ENCODE measurements around the gene HBB.
"Not testable (repeated sequence)": the region's sequence is repeated elsewhere in the genome, so short reads cannot be mapped to it uniquely, and the experiment has no call there.

Gene HBB

DNA sequence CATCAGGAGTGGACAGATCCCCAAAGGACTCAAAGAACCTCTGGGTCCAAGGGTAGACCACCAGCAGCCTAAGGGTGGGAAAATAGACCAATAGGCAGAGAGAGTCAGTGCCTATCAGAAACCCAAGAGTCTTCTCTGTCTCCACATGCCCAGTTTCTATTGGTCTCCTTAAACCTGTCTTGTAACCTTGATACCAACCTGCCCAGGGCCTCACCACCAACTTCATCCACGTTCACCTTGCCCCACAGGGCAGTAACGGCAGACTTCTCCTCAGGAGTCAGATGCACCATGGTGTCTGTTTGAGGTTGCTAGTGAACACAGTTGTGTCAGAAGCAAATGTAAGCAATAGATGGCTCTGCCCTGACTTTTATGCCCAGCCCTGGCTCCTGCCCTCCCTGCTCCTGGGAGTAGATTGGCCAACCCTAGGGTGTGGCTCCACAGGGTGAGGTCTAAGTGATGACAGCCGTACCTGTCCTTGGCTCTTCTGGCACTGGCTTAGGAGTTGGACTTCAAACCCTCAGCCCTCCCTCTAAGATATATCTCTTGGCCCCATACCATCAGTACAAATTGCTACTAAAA, at the start of gene HBB:
TSS of gene HBB (minus strand) at position 340 of the 579 bp plus-strand sequence. CDS start at position 290, 50 bp downstream.
- no peak for DNase-seq (ENCODE audit: low read depth in 2 of 2)

DNA sequence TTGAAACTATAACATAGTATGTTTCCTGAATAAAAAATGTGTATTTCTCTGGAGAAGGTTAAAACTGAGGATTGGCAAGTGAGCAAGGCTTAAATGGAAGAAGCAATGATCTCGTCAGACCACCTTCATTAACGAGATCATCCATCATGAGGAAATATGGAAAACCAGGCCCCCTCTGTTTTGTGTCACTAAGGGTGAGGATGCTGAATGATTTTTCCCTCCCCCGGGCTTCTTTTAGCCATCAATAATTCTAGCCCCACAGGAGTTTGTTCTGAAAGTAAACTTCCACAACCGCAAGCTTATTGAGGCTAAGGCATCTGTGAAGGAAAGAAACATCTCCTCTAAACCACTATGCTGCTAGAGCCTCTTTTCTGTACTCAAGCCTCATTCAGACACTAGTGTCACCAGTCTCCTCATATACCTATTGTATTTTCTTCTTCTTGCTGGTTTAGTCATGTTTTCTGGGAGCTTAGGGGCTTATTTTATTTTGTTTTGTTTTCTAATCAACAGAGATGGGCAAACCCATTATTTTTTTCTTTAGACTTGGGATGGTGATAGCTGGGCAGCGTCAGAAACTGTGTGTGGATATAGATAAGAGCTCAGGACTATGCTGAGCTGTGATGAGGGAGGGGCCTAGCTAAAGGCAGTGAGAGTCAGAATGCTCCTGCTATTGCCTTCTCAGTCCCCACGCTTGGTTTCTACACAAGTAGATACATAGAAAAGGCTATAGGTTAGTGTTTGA, 48.7 kb upstream of the HBB start:
- DNase-seq (ENCODE audit: low read depth in 2 of 2): no peak

DNA sequence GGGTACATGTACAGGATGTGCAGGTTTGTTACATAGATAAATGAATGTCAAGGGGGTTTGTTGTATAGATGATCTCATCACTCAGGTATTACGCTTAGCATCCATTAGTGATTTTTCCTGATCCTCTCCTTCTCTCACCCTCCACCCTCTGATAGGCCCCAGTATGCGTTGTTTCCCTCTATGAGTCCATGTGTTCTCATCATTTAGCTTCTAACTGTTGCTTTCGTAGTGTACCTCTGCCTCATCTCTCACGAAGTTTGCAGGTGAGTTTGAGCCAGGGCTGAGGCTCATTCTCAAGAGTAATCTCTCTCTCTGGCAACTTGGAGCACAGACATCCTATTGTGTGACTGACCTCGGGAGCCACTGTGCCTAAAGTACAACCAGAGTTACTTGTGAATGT, 47.5 kb upstream of the HBB start:
- DNase-seq (ENCODE audit: low read depth in 2 of 2): no peak

DNA sequence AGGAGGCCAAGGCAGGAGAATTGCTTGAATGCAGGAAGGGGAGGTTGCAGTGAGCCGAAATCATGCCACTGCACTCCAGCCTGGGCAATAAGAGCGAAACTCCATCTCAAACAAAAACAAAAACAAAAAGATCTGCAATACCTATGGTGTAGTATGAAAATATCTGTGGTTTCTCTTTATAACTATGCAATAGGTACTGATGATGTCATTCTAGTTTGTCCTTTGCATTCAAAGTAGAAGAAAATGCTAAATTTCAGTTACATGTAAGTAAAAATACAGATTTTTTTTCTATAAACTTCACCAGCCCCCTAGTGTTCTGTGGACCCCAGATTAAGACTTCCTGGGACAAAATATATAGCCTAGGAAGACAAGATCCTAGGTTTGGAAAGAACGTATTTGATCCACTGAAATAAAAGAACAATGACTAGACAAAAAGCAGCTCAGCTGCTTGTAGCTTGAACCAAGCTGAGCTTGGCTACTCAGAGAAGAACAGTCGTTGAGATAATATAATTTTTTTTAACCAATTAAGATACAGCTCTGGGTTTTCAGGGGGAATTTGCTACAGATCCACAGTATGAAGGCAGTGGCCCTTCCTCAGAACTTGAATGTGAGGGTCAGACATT, 45.6 kb upstream of the HBB start:
- no peak for DNase-seq (ENCODE audit: low read depth in 2 of 2)

DNA sequence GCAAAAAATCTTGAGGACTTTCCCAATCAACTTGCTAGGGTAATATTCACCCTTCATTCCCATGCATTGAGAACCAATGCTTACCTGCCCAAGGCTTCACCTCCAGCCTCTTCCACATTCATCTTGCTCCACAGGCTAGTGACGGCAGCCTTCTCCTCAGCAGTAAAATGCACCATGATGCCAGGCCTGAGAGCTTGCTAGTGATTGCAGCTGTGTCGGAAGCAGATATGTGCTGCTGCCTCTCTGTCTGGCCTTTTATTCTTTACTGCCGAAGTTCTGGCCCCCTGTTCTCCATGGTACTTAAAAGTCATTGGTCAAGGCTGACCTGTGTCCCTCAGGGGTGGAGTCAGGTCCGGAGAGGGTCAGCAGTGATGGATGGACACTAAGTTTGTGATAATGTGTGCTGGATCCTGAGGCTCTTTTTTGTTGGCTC, 42.9 kb upstream of the HBB start, which contains the start of gene HBE1:
TSS of gene HBE1 (minus strand) at position 231 of the 433 bp plus-strand sequence. CDS start at position 176, 55 bp downstream.
- DNase-seq (ENCODE audit: low read depth in 2 of 2): no peak

DNA sequence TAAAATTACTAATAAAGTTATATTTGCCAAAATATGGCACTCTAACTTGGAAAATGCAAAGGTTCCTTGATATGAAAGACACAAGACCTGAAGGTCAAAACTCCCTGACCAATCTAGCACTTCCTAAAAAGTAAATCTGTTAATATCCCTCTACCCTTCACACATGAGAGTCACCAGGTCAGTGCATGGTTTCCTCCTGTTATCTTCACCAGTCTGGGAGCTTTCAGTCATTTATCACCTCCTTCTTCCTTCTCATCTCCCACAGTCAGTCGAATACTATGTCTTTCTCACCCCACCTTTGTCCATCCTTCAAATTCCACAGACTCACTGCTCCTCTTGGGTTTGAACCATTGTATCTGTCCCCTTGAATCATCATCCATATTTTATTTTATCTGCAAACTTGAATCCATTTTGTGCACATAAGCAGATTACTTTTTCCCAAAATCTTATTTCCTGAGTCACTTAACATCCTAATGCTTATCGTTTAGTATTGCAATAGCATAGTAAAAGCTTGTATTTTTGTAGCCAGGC, 40.2 kb upstream of the HBB start:
- no peak for DNase-seq (ENCODE audit: low read depth in 2 of 2)

DNA sequence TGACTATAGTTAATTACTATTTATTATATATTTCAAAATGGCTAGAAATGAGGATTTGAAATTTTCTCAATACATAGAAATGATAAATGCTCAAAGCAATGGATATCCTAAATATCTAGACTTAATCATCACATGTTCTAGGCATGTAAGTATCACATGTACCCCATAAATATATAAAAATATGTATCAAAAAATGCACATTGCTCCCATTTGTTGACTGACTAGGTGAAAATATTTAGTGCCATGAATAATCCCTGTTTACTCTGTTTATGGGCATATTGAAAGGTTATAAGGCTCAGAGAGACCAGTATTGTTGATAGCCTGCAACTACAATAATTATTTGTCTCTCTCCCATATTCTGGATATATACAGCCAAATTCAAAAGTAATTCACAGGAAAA, 39.7 kb upstream of the HBB start:
- no peak for DNase-seq (ENCODE audit: low read depth in 2 of 2)

DNA sequence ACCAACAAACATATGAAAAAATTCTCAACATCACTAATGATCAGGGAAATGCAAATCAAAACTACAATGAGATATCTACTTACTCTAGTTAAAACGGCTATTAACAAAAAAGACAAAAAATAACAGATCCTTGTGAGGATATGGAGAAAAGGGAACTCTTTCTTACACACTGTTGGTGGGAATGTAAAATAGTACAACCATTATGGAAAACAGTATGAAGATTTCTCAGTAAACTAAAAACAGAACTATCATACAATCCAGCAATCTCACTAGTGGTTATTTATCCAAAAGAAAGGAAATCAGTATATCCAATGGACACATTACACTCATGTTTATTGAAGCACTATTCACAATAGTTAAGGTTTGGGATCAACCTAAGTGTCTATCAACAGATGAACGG, 39.0 kb upstream of the HBB start:
- DNase-seq (ENCODE audit: low read depth in 2 of 2): no peak

DNA sequence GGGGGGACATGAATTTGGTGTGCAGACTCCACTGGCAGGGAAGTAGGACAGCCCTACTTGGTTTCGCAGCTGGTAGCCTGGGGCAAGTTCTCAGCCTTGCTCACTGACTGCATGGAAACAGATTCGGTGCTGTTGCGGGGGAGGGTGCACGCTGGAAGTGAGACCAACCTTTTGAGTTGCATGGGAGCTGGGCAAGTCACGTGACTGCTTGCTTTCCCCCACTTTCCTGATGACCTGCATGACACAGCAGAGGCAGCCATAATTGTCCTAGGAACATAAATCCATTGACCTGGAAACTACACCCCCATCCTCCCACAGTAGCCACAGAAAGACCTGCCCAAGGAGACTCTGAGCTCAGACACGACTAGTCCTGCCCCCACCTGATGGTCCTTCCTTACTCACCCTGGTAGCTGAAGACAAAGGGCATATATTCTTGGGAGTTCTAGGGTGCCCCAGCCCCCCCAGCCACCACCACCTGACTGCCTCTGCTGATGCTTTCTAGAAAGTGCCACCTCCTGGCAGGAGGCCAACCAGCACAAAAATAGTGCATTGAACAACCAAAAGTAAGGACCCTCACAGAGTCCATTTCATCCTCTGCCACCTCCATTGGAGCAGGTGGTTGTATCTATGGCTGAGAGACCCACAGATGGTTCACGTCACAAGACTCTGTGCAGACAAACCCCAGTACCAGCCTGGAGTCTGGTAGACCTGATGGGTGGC, 31.8 kb upstream of the HBB start:
- DNase-seq (ENCODE audit: low read depth in 2 of 2): no peak

DNA sequence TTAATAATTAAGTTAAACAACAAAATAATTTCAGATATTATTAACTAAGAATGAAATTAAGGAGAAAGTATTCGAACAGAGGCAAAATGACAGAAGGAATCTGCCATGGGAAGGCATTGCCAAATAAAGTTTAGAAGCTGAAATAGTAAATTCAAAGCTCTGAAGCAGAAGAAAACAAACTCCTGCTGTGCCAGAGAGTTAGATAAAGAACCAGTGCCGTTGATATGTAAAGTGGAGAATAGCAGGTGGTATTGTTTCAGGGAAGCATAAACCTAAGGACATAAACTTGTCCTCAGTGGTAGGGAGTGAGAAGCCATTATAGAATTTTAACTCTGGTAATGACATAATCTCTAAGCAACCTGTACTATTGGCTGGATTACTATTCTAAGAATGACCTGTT, 30.4 kb upstream of the HBB start:
- no peak for DNase-seq (ENCODE audit: low read depth in 2 of 2)

DNA sequence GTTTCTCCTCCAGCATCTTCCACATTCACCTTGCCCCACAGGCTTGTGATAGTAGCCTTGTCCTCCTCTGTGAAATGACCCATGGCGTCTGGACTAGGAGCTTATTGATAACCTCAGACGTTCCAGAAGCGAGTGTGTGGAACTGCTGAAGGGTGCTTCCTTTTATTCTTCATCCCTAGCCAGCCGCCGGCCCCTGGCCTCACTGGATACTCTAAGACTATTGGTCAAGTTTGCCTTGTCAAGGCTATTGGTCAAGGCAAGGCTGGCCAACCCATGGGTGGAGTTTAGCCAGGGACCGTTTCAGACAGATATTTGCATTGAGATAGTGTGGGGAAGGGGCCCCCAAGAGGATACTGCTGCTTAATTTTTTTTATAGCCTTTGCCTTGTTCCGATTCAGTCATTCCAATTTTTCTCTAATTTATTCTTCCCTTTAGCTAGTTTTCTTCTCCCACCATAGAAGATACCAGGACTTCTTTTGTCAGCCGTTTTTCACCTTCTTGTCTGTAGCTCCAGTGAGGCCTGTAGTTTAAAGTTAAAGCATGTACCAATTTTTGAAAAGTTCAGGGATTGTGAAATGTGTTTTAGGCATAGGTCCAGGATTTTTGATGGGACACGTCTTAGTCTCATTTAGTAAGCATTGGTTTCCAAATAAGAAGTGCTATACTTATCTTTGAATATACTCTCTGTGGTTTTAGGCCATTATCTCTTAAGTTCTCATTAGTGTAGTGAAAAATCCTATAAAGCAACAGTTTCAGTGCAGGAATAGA, 28.0 kb upstream of the HBB start, which contains the start of gene HBG2:
TSS of gene HBG2 (minus strand) at position 136 of the 768 bp plus-strand sequence. CDS start at position 83, 53 bp downstream.
- not testable (repeated sequence) for DNase-seq (ENCODE audit: low read depth in 2 of 2)

DNA sequence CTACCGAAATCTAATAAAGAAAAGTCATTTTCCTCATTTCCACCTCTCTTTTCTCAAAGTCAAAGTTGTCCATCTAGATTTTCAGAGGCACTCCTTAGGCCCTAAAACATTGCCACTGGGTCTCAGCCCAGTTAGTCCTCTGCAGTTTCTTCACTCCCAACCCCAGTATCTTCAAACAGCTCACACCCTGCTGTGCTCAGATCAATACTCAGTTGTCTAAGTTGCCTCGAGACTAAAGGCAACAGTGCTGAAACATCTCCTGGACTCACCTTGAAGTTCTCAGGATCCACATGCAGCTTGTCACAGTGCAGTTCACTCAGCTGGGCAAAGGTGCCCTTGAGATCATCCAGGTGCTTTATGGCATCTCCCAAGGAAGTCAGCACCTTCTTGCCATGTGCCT, 27.2 kb upstream of the HBB start:
- not testable (repeated sequence) for DNase-seq (ENCODE audit: low read depth in 2 of 2)

DNA sequence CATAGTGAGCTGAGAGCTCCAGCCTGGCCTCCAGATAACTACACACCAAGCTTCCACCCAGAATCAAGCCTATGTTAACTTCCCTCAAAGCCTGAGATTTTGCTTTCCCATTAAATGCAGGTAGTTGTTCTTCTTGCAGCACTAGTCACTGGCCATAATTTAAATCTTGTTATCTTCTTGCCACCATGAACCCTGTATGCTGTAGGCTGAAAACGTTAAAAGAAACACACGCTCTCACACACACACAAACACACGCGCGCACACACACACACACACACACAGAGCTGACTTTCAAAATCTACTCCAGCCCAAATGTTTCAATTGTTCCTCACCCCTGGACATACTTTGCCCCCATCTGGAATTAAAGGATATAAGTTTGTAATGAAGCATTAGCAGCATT, 26.6 kb upstream of the HBB start:
- not testable (repeated sequence) for DNase-seq (ENCODE audit: low read depth in 2 of 2)

DNA sequence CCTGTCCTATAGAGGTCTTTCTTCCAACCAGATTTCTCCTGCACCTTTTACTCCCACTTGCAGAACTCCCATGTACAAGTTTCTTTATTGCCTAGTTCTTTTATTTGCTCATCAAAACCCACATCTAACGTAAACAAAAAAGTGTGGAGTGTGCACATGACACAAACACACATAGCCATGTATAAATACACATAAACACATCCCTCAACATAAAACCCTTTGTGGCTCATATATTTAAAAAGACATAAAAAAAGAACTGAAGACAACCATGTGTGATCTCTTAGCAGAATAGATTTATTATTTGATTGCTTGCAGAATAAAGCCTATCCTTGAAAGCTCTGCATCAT, 26.0 kb upstream of the HBB start:
- DNase-seq (ENCODE audit: low read depth in 2 of 2): no peak

DNA sequence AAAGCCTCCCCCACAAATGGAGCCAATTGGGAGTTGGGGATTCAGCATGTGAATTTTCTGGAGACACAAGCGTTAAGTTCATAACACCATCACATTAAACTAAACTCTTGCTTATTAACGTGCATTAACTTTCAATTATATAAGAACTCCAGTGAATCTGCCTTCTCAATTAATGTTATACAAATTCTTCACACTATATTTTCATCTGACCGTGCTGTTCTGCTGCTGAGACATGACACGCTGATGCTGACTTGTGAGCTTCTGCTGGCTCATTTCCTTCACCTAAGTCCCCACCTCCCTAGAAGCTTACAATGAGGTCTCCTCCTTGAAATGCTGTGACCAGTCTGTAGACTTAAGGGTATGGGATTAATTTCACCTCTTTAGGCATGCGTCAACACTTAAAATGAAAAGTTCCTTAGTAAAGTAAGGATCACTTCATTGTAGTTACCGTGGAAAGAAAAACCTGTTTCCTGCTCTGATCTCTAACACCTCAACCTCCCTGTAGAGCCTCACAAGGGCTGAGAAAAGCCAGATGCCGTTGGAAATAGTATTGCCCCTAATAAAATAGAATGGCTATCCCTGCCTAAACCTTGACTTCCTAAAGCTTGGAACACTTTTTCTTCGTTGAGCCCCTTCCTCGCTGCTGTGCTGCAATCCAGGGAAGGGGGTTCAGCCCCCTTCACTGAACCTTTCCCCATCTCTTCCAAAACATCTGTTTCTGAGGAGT, 25.5 kb upstream of the HBB start:
- DNase-seq (ENCODE audit: low read depth in 2 of 2): no peak

DNA sequence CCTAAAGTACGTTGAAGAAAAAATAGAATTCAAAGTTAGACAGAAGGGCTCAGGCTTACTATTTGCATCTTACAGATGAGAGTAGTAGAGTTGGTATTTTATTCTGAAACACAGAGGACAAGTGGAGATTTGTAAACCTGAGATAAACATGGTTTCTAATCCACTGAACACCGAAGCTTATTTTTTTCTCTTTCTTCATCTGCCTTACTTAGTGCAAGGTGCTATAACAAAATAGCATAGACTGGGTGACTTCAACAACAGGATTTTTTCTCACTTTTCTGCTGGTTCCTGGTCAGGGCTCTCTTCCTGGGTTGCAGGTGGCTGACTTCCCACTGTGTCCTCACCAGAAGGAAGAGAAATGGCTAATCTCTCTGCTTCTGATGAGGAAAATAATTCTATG, 24.9 kb upstream of the HBB start:
- no peak for DNase-seq (ENCODE audit: low read depth in 2 of 2)

DNA sequence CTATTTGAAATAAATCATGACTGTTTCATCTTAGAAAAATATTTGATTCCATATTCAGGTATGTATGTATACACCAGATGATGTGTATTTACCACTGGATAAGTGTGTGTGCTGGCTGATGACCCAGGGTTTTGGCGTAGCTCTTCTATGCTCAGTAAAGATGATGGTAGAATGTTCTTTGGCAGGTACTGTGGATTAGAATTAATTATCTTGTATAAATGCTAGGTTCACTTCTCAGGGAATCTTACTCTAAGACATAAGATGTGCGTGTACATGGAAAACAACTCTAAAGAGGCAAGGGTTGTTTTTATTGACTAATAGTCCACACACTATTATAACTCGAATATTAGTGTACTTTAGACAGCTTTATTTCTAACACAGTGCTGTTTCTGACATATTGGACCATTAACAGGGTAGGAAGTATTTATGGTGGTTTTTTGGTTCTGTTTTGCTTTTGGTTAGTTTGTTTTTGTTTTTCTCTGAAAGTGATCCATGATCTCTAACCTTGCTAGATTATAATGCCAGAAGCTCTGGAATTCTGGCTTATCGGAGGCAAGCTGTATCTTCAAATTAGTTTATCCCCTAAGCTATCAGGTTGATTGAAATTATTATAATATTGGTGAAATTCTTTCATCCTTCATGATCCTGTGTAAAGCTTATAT, 23.8 kb upstream of the HBB start:
- no peak for DNase-seq (ENCODE audit: low read depth in 2 of 2)

DNA sequence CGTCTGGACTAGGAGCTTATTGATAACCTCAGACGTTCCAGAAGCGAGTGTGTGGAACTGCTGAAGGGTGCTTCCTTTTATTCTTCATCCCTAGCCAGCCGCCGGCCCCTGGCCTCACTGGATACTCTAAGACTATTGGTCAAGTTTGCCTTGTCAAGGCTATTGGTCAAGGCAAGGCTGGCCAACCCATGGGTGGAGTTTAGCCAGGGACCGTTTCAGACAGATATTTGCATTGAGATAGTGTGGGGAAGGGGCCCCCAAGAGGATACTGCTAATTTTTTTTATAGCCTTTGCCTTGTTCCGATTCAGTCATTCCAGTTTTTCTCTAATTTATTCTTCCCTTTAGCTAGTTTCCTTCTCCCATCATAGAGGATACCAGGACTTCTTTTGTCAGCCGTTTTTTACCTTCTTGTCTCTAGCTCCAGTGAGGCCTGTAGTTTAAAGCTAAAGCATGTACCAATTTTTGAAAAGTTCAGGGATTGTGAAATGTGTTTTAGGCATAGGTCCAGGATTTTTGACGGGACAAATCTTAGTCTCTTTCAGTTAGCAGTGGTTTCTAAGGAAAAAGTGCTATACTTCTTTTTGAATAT, 23.0 kb upstream of the HBB start, which contains the start of gene HBG1:
TSS of gene HBG1 (minus strand) at position 51 of the 590 bp plus-strand sequence. CDS start 53 bp downstream, outside the sequence.
- not testable (repeated sequence) for DNase-seq (ENCODE audit: low read depth in 2 of 2)

DNA sequence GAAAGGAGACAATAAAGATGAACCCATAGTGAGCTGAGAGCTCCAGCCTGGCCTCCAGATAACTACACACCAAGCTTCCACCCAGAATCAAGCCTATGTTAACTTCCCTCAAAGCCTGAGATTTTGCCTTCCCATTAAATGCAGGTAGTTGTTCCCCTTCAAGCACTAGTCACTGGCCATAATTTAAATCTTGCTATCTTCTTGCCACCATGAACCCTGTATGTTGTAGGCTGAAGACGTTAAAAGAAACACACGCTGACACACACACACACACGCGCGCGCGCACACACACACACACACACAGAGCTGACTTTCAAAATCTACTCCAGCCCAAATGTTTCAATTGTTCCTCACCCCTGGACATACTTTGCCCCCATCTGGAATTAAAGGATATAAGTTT, 21.6 kb upstream of the HBB start:
- DNase-seq (ENCODE audit: low read depth in 2 of 2): not testable (repeated sequence)
